Dendritic cell treated with granulocyte-macrophage colony-stimulating factor and Interleukin-4, amounts not matched to agents 40 ng/mL and 50 ng/mL, for 4 days (primary cell): ENCODE data around the gene TECPR2.

Source experiments
- H3K27ac Mint-ChIP-seq: one replicate; pipeline ENCODE4 v1.8.0; 2022; ENCODE audit warnings: mild to moderate bottlenecking, mixed read lengths
- H3K27me3 Mint-ChIP-seq: one replicate; pipeline ENCODE4 v1.8.0; 2022; ENCODE audit warnings: mild to moderate bottlenecking, mixed read lengths
- H3K36me3 Mint-ChIP-seq: one replicate; pipeline ENCODE4 v1.8.0; 2022; ENCODE audit warnings: low read depth, mixed read lengths
- H3K4me1 Mint-ChIP-seq: one replicate; pipeline ENCODE4 v1.8.0; 2022; ENCODE audit warnings: low read depth, mixed read lengths
- H3K4me3 Mint-ChIP-seq: one replicate; pipeline ENCODE4 v1.8.0; 2022; ENCODE audit warnings: mild to moderate bottlenecking, moderate library complexity, mixed read lengths
- H3K9me3 Mint-ChIP-seq: one replicate; pipeline ENCODE4 v1.8.0; 2022; ENCODE audit warnings: mixed read lengths
- intact Hi-C: fragments of 100-400 bp; cut with micrococcal nuclease; formaldehyde crosslinking; loops from one replicate; pipeline ENCODE4 v1.15.0; 2022

TECPR2 gene

GRCh38 chr14:102507081-102507856 is 144.5 kb downstream of the TECPR2 start:
- peaks cover 28% of the 10 kb centered on the region for H3K36me3 Mint-ChIP-seq
- no peak overlapping the region for H3K27ac Mint-ChIP-seq
- H3K9me3 Mint-ChIP-seq: no peaks in the 10 kb centered on the region
- H3K4me3 Mint-ChIP-seq: no peak overlapping the region
- H3K27me3 Mint-ChIP-seq: peaks cover 8% of the 10 kb centered on the region
- H3K4me1 Mint-ChIP-seq: peaks cover 31% of the 10 kb centered on the region
- intact Hi-C loops: no loop called here

GRCh38 chr14:102507857-102508312 is 145.1 kb downstream of the TECPR2 start:
- Mint-ChIP-seq H3K4me3 (no peak overlapping the region), H3K27ac (peak overlapping the region; percentile 77), H3K9me3 (no peaks in the 10 kb centered on the region), H3K27me3 (peaks cover 8% of the 10 kb centered on the region), H3K4me1 (peaks cover 31% of the 10 kb centered on the region), H3K36me3 (peaks cover 28% of the 10 kb centered on the region)
- intact Hi-C loops: no loop called here

GRCh38 chr14:102508410-102508773 is 145.7 kb downstream of the TECPR2 start:
- Mint-ChIP-seq H3K36me3 (peaks cover 28% of the 10 kb centered on the region), H3K27ac (peak overlapping the region; percentile 77), H3K27me3 (peaks cover 8% of the 10 kb centered on the region), H3K4me3 (peak overlapping the region; percentile 68), H3K9me3 (no peaks in the 10 kb centered on the region), H3K4me1 (peaks cover 31% of the 10 kb centered on the region)
- intact Hi-C loops: no loop called here

- Mint-ChIP-seq H3K4me1 (peaks cover 24% of the 10 kb centered on the region), H3K9me3 (no peaks in the 10 kb centered on the region), H3K4me3 (peak overlapping the region; percentile 68), H3K27me3 (peaks cover 10% of the 10 kb centered on the region), H3K27ac (peak overlapping the region; percentile 94), H3K36me3 (peaks cover 28% of the 10 kb centered on the region)
- intact Hi-C loops: no loop called here
Observed at GRCh38 chr14:102508774-102509745, 146.3 kb downstream of the TECPR2 start.

GRCh38 chr14:102509746-102510615 is 147.2 kb downstream of the TECPR2 start, which contains the start of gene ANKRD9:
ANKRD9 (minus strand) TSS chr14:102509776; CDS start chr14:102507889, 1,887 bp downstream.
- peaks cover 28% of the 10 kb centered on the region for H3K36me3 Mint-ChIP-seq
- H3K9me3 Mint-ChIP-seq: no peaks in the 10 kb centered on the region
- peaks cover 17% of the 10 kb centered on the region for H3K27me3 Mint-ChIP-seq
- peaks cover 24% of the 10 kb centered on the region for H3K4me1 Mint-ChIP-seq
- intact Hi-C loops: no loop called here
- H3K27ac Mint-ChIP-seq: peak within 1 kb of the TSS; percentile 94
- H3K4me3 Mint-ChIP-seq: peak within 1 kb of the TSS; percentile 83

- peaks cover 17% of the 10 kb centered on the region for H3K27me3 Mint-ChIP-seq
- H3K36me3 Mint-ChIP-seq: peaks cover 23% of the 10 kb centered on the region
- peak overlapping the region; percentile 94 for H3K27ac Mint-ChIP-seq
- peak overlapping the region; percentile 83 for H3K4me3 Mint-ChIP-seq
- H3K4me1 Mint-ChIP-seq: peaks cover 24% of the 10 kb centered on the region
- intact Hi-C loops: no loop called here
- no peaks in the 10 kb centered on the region for H3K9me3 Mint-ChIP-seq
Observed at GRCh38 chr14:102510616-102511520, 148.1 kb downstream of the TECPR2 start.

GRCh38 chr14:102511538-102511937 is 148.8 kb downstream of the TECPR2 start:
- Mint-ChIP-seq H3K9me3 (no peaks in the 10 kb centered on the region), H3K4me1 (peaks cover 28% of the 10 kb centered on the region), H3K27ac (no peak overlapping the region), H3K4me3 (no peak overlapping the region), H3K36me3 (peaks cover 17% of the 10 kb centered on the region), H3K27me3 (peaks cover 22% of the 10 kb centered on the region)
- intact Hi-C loops: no loop called here

- H3K27ac Mint-ChIP-seq: no peak overlapping the region
- H3K4me1 Mint-ChIP-seq: peaks cover 34% of the 10 kb centered on the region
- H3K36me3 Mint-ChIP-seq: peaks cover 6% of the 10 kb centered on the region
- intact Hi-C loops: no loop called here
- peaks cover 27% of the 10 kb centered on the region for H3K27me3 Mint-ChIP-seq
- no peaks in the 10 kb centered on the region for H3K9me3 Mint-ChIP-seq
- no peak overlapping the region for H3K4me3 Mint-ChIP-seq
Observed at GRCh38 chr14:102512793-102513300, 150.1 kb downstream of the TECPR2 start.

GRCh38 chr14:102513899-102514772 is 151.4 kb downstream of the TECPR2 start:
- intact Hi-C loops: no loop called here
- Mint-ChIP-seq H3K27me3 (peaks cover 36% of the 10 kb centered on the region), H3K4me1 (peaks cover 21% of the 10 kb centered on the region), H3K4me3 (no peak overlapping the region), H3K9me3 (no peaks in the 10 kb centered on the region), H3K27ac (no peak overlapping the region), H3K36me3 (no peaks in the 10 kb centered on the region)

GRCh38 chr14:102514987-102515733 is 152.4 kb downstream of the TECPR2 start:
- H3K4me1 Mint-ChIP-seq: peaks cover 19% of the 10 kb centered on the region
- H3K27ac Mint-ChIP-seq: no peak overlapping the region
- no peak overlapping the region for H3K4me3 Mint-ChIP-seq
- H3K27me3 Mint-ChIP-seq: peaks cover 38% of the 10 kb centered on the region
- intact Hi-C loops: no loop called here
- no peaks in the 10 kb centered on the region for H3K36me3 Mint-ChIP-seq
- no peaks in the 10 kb centered on the region for H3K9me3 Mint-ChIP-seq
